RWPE2 (cell line): ENCODE results near the gene BARX1.
A peak's percentile ranks its signal among the peaks of the same experiment; 100 is the strongest.
"Not testable (repeated sequence)": the region's sequence is repeated elsewhere in the genome, so short reads cannot be mapped to it uniquely, and the experiment has no call there.

ENCODE experiments used
- ATAC-seq: fragments of 200-7000 bp; cut with Tn5 transposase; 3 replicates; pipeline ENCODE4 v1.9.1; 2021; ENCODE audit warnings: low read depth
- DNase-seq: peaks from one replicate; pipeline ENCODE4 v3.0.0-alpha.2; 2020; ENCODE audit warnings: low spot score
- H3K27ac ChIP-seq: fragments of 450-650 bp; 2 replicates; pipeline ENCODE4 v1.5.1; 2017; ENCODE audit warnings: mild to moderate bottlenecking; ENCODE audit not compliant: poor library complexity, severe bottlenecking
- H3K27me3 ChIP-seq: fragments of 250-450 bp; sonication (Bioruptor Pico); 2 replicates; pipeline ENCODE4 v1.5.1; 2021; ENCODE audit warnings: mild to moderate bottlenecking, moderate library complexity; ENCODE audit not compliant: insufficient read depth, poor library complexity, severe bottlenecking
- H3K36me3 ChIP-seq: fragments of 250-450 bp; sonication (Bioruptor Pico); 2 replicates; pipeline ENCODE4 v1.5.1; 2020; ENCODE audit warnings: low read depth, mild to moderate bottlenecking, moderate library complexity
- H3K4me1 ChIP-seq: fragments of 250-450 bp; sonication (Bioruptor Pico); 2 replicates; pipeline ENCODE4 v1.5.1; 2021; ENCODE audit warnings: mild to moderate bottlenecking, moderate library complexity; ENCODE audit not compliant: insufficient read depth, poor library complexity, severe bottlenecking
- H3K4me3 ChIP-seq: fragments of 250-450 bp; sonication (Bioruptor Pico); 2 replicates; pipeline ENCODE4 v1.5.1; 2021; ENCODE audit warnings: mild to moderate bottlenecking, moderate library complexity; ENCODE audit not compliant: severe bottlenecking
- H3K9me3 ChIP-seq: fragments of 250-450 bp; sonication (Bioruptor Pico); 2 replicates; pipeline ENCODE4 v1.5.1; 2021; ENCODE audit warnings: mild to moderate bottlenecking, moderate library complexity; ENCODE audit not compliant: severe bottlenecking
- CTCF ChIP-seq: fragments of 450-650 bp; IDR thresholded peaks from one replicate; pipeline ENCODE4 v1.5.1; 2017; ENCODE audit warnings: mild to moderate bottlenecking, moderate library complexity; ENCODE audit not compliant: poor library complexity, severe bottlenecking

Gene BARX1

GRCh38 chr9:93945400-93946337, 9.5 kb downstream of the BARX1 start:
- peaks cover 80% of the 10 kb centered on the region for H3K27me3 ChIP-seq
- H3K9me3 ChIP-seq, result peaks cover 2% of the 10 kb centered on the region
- DNase-seq (no peak), ATAC-seq (no peak)
- no peaks in the 10 kb centered on the region for H3K36me3 ChIP-seq
- H3K27ac ChIP-seq, result no peak overlapping the region
- TF ChIP-seq CTCF, result no peak
- peak overlapping the region; percentile 9 for H3K4me3 ChIP-seq
- no peaks in the 10 kb centered on the region for H3K4me1 ChIP-seq

GRCh38 chr9:93944011-93944410, 11.1 kb downstream of the BARX1 start:
- peaks cover 66% of the 10 kb centered on the region for H3K27me3 ChIP-seq
- H3K27ac ChIP-seq, result no peak overlapping the region
- no peak overlapping the region for H3K4me3 ChIP-seq
- no peak for DNase-seq
- TF ChIP-seq CTCF, result no peak
- no peak for ATAC-seq
- H3K36me3 ChIP-seq, result no peaks in the 10 kb centered on the region
- H3K9me3 ChIP-seq, result no peaks in the 10 kb centered on the region
- no peaks in the 10 kb centered on the region for H3K4me1 ChIP-seq

- peaks cover 48% of the 10 kb centered on the region for H3K27me3 ChIP-seq
- TF ChIP-seq CTCF, result no peak
- H3K9me3 ChIP-seq, result no peaks in the 10 kb centered on the region
- no peaks in the 10 kb centered on the region for H3K36me3 ChIP-seq
- no peaks in the 10 kb centered on the region for H3K4me1 ChIP-seq
- DNase-seq, result no peak
- peak; percentile 44; the same call in 1 of the 3 replicates for ATAC-seq
- H3K4me3 ChIP-seq, result no peak overlapping the region
- H3K27ac ChIP-seq, result no peak overlapping the region
Measured at GRCh38 chr9:93942161-93942560, 13.0 kb downstream of the BARX1 start.

- Histone ChIP-seq H3K4me1 (no peaks in the 10 kb centered on the region), H3K36me3 (no peaks in the 10 kb centered on the region), H3K4me3 (no peak overlapping the region), H3K9me3 (no peaks in the 10 kb centered on the region), H3K27ac (no peak overlapping the region), H3K27me3 (peaks cover 42% of the 10 kb centered on the region)
- ATAC-seq (no peak), DNase-seq (no peak)
- no peak for TF ChIP-seq CTCF
Measured at GRCh38 chr9:93941493-93941892, 13.7 kb downstream of the BARX1 start.

- no peak for ATAC-seq
- no peaks in the 10 kb centered on the region for H3K36me3 ChIP-seq
- H3K4me3 ChIP-seq, result no peak overlapping the region
- DNase-seq, result no peak
- no peaks in the 10 kb centered on the region for H3K9me3 ChIP-seq
- H3K27ac ChIP-seq, result no peak overlapping the region
- TF ChIP-seq CTCF, result no peak
- H3K4me1 ChIP-seq, result no peaks in the 10 kb centered on the region
- peaks cover 37% of the 10 kb centered on the region for H3K27me3 ChIP-seq
Measured at GRCh38 chr9:93940951-93941350, 14.2 kb downstream of the BARX1 start.

- not testable (repeated sequence) for ATAC-seq, H3K9me3 ChIP-seq, H3K4me3 ChIP-seq, H3K27ac ChIP-seq, DNase-seq, H3K4me1 ChIP-seq, H3K36me3 ChIP-seq
- H3K27me3 ChIP-seq, result peaks cover 25% of the 10 kb centered on the region
Measured at GRCh38 chr9:93939589-93939988, 15.6 kb downstream of the BARX1 start.
